Measurements from ENCODE around the gene RBM14.
"Not testable (repeated sequence)": the region's sequence is repeated elsewhere in the genome, so short reads cannot be mapped to it uniquely, and the experiment has no call there.

Gene RBM14

DNA sequence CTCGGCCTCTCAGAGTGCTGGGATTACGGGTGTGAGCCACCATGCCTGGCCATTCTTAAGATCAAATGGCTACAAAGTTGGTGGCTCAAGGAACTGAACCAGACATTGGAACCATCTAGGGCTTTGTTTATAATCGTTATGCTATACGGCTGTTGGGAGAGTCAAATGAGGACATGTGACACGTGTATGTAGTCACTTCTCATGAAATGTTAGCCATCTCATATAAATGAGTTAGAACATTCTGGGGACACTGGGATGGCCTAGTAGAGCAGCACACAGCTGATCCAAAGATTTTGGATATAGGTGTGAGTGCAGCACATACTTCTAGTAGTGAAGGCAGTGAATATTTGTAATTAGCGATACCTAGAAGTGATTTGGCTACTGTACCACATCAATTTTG, 15.5 kb downstream of the RBM14 start:
- no peak for DNase-seq (ENCODE audit: low read depth in 2 of 2)
- TF ChIP-seq, protein P1, sequence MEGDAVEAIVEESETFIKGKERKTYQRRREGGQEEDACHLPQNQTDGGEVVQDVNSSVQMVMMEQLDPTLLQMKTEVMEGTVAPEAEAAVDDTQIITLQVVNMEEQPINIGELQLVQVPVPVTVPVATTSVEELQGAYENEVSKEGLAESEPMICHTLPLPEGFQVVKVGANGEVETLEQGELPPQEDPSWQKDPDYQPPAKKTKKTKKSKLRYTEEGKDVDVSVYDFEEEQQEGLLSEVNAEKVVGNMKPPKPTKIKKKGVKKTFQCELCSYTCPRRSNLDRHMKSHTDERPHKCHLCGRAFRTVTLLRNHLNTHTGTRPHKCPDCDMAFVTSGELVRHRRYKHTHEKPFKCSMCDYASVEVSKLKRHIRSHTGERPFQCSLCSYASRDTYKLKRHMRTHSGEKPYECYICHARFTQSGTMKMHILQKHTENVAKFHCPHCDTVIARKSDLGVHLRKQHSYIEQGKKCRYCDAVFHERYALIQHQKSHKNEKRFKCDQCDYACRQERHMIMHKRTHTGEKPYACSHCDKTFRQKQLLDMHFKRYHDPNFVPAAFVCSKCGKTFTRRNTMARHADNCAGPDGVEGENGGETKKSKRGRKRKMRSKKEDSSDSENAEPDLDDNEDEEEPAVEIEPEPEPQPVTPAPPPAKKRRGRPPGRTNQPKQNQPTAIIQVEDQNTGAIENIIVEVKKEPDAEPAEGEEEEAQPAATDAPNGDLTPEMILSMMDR (IDR thresholded peaks at IDR 0.05; ENCODE audit: low read depth, low read length): no peak
- no peak overlapping the region for H3K4me3 ChIP-seq (replicated peaks in 1 of 2; ENCODE audit: low read depth in 2 of 2, low read length in 2 of 2)

DNA sequence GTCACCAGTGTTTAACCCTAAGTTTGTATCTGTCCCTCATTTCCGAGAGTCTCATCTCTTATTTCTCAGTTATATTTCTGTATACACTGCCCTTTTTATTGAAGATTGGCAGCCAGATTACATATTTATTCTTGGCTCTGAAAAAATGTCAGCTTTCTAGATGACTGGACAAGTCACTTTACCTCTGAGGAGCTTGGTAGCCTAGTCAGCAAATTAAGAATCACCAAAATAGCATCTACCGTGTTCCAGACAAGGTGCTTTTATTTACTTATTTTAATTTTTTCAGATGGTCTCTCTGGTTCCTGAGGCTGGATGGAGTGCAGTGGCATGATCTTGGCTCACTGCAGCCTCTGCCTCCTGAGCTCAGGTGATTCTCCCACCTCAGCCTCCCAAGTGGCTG, 16.5 kb downstream of the RBM14 start:
- DNase-seq (ENCODE audit: low read depth in 2 of 2): no peak
- TF ChIP-seq, protein P1 (IDR thresholded peaks at IDR 0.05; ENCODE audit: low read depth, low read length): no peak
- no peak overlapping the region for H3K4me3 ChIP-seq (replicated peaks in 1 of 2; ENCODE audit: low read depth in 2 of 2, low read length in 2 of 2)

DNA sequence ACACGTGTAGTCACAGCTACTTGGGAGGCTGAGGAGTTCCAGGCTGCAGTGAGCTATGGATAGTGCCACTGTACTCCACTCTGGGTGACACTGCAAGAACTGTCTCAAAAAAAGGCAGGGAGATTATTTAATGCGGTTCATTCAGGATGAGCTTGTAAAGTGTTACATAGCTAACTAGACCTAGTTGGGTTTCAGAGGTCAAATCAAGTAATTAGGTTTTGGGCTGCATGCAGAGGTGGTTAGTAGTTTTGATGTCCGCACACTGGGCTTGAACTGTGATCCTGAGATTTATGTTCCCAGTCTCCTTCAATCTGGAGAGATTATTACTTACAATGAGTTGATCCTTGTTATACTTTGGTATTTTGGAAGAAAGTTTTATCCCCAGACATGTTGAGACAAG, 20.0 kb downstream of the RBM14 start:
- H3K4me3 ChIP-seq (replicated peaks in 1 of 2; ENCODE audit: low read depth in 2 of 2, low read length in 2 of 2): no peak overlapping the region
- TF ChIP-seq, protein P1 (IDR thresholded peaks at IDR 0.05; ENCODE audit: low read depth, low read length): no peak
- no peak for DNase-seq (ENCODE audit: low read depth in 2 of 2)

DNA sequence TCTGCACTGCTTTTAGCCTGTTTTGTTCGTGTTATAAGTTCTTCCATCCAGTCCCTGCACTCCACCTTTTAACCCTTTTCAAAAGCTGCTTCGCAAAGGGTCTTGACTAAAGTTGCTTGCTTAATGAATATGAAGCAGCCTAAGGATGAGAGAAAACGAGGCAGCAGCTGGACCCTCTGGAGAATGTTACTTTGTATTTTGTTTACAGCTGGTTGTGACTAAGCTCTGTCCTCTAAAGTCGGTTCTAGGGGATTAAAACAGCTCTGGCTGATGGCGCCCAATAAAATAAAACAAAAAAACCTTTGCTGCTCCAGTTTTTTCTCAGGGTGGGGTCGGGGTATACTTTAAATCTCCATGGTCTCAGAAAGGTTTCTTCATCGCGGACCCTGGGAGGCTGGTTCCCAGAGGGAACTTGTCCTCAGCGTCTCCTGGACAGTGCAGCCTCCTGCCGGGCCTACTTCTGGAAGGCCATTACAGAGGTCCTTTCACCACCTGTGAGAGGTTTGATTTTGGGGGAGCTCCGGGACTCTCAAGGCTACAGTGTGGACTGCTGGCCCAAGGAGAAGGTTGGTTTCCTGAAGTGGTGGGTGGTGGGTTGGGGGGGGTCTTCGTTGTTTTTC, 21.2 kb downstream of the RBM14 start:
- DNase-seq (ENCODE audit: low read depth in 2 of 2): no peak
- TF ChIP-seq, protein P1 (IDR thresholded peaks at IDR 0.05; ENCODE audit: low read depth, low read length): no peak
- H3K4me3 ChIP-seq (replicated peaks in 1 of 2; ENCODE audit: low read depth in 2 of 2, low read length in 2 of 2): peak overlapping the region; percentile 40 to 42

DNA sequence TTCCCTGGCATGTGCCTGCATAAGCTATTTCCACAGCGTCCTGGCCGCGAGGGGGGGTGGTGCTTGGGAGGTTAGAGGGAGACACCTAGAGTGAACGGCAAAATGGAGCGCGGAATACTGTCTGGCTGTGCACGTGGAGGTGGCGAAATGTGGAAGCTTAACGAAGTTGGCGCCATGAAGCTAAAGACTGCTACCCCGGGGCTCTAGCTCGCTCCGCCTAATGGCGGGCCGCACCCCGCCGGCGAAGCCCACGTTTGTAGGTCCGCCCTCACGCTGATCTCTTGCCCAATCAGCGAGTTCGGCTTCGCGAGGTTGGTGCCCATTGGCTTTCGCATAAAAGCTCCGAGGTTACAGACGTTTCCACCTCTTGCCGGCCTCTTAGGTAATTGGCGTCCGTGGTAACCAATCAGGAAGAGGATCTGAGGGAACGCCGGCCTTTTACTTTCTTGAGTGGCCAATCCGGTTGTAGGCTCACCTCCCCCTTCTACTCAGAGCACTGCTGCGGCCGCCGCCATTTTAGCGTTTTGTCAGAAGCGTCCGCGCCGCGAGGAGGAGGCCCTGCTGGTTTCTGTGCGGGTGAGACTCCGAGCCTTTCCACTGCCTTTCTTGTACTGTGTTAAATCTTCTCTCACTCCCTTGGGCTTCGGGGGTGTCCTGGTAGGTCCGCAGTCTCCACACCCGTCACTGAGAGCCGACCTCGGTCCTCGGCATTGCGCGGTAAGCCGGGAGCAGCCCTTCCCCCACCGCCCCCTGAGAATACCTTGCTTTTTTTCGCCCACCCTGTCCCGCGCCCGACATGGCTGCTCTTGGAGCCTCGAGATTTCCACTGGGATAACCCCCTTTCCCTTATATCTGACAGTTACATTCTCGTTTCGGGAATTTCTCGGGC, 22.0 kb downstream of the RBM14 start, which contains the start of gene RBM4:
RBM4 (plus strand) TSS at position 527 of the 889 bp plus-strand sequence. CDS start 1,009 bp downstream, outside the sequence.
- peak within 1 kb of the TSS; percentile 80 to 82 for H3K4me3 ChIP-seq (replicated peaks in 1 of 2; ENCODE audit: low read depth in 2 of 2, low read length in 2 of 2)
- TF ChIP-seq, protein P1 (IDR thresholded peaks at IDR 0.05; ENCODE audit: low read depth, low read length): peak; percentile 22
- peak; percentile 100 for DNase-seq (ENCODE audit: low read depth in 2 of 2)

DNA sequence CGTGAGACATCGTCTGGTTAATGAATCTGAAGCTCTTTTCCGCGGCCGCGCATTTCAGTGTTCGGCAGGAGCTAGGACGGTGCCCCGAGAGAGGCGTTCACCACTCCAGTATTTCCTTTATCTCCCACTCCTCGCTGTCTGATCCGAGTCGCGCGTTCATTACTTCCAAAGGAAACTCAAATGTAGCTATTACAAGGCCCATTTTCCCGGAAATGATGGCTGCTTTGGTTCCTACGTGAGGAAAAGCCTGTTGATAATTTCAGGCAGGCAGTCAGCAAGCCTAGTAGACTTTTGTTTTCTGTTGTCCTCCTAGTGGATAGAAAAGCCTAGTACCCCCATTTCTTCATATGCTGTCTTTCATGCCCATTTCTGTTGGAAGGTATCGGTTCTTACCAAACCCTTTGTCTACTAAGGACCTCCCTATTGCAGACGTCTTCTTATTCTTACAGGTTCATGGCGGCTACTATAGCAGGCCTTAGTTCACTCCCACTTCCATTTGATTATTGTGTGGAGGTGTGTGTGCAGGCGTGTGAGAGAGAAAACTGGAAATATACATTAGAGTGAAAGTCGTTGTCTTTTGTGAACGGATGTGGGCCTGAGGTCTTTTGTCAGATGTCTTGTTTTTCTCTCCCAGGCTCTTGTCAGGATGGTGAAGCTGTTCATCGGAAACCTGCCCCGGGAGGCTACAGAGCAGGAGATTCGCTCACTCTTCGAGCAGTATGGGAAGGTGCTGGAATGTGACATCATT, 22.8 kb downstream of the RBM14 start:
- peak; percentile 55 to 60 for DNase-seq (ENCODE audit: low read depth in 2 of 2)
- TF ChIP-seq, protein P1 (IDR thresholded peaks at IDR 0.05; ENCODE audit: low read depth, low read length): no peak
- peak overlapping the region; percentile 80 to 82 for H3K4me3 ChIP-seq (replicated peaks in 1 of 2; ENCODE audit: low read depth in 2 of 2, low read length in 2 of 2)

DNA sequence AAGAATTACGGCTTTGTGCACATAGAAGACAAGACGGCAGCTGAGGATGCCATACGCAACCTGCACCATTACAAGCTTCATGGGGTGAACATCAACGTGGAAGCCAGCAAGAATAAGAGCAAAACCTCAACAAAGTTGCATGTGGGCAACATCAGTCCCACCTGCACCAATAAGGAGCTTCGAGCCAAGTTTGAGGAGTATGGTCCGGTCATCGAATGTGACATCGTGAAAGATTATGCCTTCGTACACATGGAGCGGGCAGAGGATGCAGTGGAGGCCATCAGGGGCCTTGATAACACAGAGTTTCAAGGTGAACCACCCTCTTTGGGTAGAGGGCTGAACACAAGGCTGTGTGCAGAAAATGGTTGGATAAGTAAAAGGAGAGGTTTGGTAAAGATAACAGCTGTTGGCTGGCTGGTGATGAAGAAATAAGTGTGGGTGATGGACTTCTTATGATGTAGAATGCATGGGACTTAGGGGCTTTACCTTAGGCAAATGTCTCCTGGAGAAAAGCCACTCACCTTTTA, 23.4 kb downstream of the RBM14 start:
- peak overlapping the region; percentile 32 to 80 for H3K4me3 ChIP-seq (replicated peaks in 1 of 2; ENCODE audit: low read depth in 2 of 2, low read length in 2 of 2)
- DNase-seq (ENCODE audit: low read depth in 2 of 2): not testable (repeated sequence)
